Left forelimb (tissue), 1 donor: Measurements from ENCODE around the gene PEMT.

ENCODE experiments used
- DNase-seq: peaks from one replicate; pipeline ENCODE4 v3.0.0-alpha.2; 2018; ENCODE audit warnings: low spot score

The PEMT gene

DNA sequence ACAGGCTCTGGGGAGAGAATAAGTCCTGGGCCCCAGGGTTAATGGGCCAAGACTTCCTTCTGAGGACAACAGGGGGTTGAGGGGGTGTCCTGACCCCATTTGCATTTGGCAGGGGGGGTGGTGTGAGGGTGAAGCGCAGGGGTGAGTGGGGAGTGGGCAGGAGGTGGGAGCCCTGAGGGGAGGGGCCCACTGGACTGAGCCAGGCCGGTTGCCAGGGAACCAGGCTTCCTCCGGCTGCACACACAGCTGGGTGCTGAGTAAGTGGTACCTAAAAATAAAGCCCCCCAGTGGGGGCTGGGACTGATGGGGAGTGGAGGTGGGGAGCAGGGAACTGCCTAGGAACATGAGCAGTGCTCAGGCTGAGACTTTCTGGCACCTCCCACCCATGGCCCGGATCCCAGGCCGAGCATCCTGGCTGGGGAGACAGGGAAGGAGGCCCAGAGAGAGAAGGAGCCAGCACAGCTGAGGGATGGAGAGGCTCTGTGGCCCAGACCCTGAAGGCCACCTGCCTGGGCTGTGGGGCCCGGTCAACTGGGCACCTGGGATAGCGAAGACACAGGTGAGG is 87.9 kb downstream of the PEMT start:
- DNase-seq, result no peak

DNA sequence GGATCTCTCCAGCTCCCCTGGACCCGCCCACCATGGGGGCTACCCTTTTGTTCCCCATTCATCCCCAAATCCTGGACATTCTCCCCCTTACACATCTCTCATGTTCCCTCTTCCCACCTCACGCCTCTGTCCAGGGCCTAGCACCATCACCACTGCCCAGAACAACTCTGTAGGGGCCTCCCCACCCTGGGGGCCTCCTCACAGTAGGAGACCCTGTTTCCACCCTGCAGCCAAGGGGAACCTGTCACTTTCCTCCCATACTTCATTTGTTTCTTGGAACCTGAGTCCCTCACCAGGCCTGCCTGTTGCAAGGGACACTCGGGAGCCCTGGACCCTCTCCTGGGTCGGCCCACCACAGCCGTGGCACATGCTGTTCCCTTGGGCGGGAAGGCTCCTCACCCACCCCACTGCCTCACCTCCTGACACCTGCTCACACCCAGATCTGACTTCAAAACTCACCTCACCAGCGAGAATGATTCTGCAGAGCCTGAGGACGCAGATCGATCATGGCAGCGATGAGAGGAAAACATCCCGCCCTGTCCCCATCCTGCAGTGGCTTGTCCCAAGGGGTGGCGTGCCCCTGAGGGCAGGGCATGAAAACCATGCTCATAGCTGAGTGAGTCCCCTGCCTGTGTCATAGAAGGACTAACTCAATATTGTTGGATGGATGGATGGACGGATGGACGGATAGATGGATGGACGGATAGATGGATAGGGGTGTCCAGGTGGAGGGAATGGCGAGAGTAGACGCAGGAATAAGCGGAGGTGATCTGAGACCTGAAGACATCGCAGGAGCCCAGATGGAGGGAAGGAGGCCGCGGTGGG is 88.6 kb downstream of the PEMT start:
- no peak for DNase-seq

GRCh38 chr17:17500999-17501605 is 90.4 kb downstream of the PEMT start:
- no peak for DNase-seq

DNA sequence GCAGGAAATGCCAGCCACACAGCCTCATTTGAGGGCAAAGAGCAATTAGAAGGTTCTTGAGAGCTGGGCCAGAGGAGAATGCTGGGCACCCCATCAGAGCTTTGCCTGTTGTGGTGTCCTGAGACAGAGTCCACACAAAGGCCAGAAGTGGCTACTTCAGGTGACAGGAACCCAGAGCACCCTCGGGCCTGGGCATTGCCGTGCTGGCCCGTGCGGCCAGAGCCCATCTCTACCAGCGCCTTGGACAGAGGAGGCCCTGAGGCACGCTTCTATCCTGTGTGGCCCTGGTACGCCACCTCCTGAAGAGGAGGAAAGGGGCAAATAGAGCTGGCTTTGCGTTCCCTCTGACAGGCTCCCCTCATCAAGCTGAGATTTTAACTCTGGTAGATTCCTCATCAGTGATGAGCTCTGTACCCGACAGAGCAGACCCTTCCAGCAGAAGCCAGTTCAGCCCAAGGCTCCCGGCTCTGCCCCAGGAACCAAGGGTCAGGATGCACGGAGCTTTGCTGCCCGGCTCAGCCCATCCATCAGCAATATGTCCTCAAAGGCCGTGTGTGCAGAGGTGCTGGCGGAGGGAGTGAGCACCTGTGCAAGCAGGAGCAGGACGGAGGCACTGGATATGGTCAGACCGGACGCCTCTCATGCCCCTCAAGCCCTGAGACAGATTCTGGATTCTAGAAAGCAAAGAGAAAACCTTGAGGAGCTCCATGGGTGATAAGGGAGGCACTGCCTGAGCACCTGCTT is 91.9 kb downstream of the PEMT start:
- no peak for DNase-seq

GRCh38 chr17:17498606-17499301 is 92.8 kb downstream of the PEMT start:
- DNase-seq, result no peak

GRCh38 chr17:17497845-17498520 is 93.5 kb downstream of the PEMT start:
- no peak for DNase-seq

GRCh38 chr17:17497065-17497844 is 94.3 kb downstream of the PEMT start:
- DNase-seq, result no peak

DNA sequence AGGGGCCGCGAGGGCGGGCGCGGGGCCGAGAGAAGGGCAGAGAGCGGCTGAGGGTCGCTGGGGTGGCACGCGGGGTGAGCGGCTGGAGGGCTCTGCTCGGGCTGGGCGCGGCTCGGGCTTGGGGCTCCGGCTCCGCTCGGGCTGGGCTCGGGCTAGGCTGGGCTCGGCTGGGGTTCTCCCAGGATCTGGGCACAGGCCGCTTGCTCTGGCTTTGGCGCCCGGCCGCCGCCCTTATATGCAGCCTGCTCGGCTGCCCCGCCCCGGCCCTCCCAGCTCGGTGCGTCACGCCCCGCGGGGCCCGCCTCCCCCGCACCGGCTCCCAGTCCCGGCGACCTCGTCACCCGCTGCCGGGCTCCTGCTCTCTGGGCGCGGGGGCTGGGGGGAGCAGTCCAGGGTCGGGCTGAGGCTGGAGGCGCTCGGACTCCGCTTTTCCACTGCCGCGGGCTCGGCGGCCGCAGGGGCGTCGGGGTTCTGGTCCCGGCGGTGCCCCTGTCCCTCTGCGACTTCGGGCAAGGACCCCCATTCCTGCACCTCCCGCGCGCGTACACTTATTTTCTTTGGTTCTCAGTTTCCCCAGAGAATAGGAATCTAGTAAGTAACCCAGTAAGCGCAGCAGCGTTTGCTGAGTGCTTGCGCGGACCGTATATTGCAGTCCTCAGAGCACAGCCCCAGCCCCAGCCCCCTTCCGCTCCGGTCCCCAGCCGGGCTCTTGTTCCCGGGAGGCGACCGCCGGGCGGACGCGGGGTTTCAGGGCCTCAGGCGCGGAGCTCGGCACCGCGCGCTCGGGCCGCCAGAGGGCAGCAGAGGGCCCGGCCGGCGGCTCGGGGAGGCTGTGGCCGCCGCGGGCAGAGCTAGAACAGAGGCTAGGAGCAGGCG is 95.1 kb downstream of the PEMT start, which contains the start of gene RASD1:
Gene RASD1, minus strand, starts transcription at position 207 of the 876 bp plus-strand sequence. CDS start 214 bp downstream, outside the sequence.
- peak; percentile 92 for DNase-seq

DNA sequence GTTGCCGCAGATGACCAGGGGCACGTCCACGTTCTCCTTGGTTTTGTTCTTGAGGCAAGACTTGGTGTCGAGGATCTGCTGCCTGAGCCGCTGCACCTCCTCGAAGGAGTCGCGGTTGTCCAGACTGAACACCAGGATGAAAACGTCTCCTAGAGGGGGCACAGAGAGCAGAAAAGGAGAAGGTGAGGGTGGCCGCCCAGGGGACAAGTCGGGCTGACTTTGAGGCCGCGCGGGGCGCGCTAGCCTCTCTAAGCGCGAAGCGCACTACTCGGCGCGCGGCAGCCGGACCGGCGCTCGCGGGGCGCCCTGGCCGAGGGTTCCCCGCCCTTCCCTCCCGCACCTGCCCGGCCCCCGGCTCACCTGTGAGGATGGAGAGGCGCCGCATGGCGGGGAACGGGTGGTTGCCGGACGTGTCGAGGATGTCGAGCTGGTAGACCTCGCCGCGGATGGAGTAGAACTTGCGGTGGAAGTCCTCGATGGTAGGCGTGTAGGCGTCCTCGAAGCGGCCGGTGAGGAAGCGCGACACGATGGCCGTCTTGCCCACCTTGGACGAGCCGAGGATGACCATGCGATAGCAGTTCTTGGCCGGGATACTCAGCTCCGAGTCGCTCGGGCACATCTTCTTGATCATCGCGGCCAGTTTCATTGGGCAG is 95.8 kb downstream of the PEMT start:
- peak; percentile 70 for DNase-seq

- peak; percentile 74 for DNase-seq
These were observed 96.5 kb downstream of the PEMT start for GRCh38 chr17:17494870-17495535.

DNA sequence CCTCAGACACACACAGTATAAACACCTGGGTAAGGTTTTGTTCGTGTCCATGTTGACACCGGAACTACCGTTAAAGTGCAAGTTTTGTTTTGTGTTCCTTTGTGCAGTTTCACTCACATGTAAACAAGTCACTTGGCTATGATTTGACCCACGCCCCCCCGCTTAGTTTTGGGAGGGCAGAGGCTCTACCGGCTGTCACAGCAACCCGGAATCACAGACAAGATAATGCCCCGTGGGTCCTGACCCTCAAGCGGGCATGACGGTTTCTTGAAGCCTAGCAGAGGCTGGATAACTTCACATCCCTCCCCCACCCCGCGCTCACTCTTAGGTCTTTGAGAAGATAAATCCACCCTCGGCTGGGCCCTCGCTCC is 97.0 kb downstream of the PEMT start:
- no peak for DNase-seq

DNA sequence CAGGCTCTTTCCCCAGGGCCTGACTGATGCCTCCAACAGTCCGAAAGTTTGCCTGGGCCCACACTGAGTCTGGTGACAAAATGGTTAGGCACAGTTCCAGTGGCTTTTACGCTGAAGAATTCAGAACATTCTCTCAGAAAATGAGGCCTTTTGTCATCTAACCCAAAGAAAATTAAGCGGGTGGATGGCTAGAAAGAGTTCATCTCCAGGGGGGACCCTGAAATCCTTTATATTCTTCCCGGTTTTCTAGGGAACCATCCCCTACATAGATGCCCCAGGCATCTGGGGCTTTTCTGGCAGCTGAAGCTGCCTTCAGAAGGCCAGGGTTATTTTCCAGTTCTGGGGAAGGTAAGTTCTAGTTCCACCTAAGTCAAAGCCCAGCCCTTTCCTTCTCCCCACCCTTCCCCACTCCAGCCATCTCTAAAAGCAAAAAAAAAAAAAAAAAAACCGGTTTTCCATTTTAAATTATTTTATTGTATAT is 97.5 kb downstream of the PEMT start:
- DNase-seq, result no peak

DNA sequence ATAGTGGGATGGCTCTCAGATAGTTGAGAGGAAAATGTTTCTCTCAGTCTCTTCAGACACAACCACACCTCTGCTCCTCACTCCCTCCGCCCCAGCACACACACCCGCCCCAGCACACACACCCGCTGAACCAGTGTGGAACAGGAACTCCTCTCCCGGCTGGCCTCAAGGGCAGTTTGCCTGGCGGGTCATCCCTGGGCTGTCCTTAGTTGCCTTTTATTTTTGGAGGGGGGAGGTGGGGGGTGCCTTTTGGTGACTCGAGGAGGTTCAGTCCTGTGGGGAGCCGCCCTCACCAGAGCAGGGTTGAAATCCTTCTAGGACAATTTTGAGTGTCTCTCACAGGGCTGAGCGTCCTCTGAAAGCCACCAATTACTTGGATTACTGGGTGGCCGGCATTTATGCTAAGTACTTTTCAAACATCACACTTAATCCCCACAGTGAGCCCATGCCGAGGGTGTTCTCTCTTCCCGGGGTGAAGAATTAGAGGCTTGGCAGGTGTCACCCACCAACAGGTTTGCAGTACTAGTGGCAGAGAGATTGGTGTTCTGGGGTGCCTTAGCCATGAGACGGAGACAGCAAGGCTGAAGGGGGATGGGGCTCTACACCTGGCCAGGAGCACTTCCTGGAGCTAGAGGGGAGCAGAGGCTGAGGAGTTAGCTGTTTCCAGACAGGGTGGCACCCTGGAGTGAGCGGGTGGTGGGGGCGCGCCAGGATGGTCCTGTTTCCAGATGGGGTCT is 98.1 kb downstream of the PEMT start:
- peak; percentile 70 for DNase-seq

DNA sequence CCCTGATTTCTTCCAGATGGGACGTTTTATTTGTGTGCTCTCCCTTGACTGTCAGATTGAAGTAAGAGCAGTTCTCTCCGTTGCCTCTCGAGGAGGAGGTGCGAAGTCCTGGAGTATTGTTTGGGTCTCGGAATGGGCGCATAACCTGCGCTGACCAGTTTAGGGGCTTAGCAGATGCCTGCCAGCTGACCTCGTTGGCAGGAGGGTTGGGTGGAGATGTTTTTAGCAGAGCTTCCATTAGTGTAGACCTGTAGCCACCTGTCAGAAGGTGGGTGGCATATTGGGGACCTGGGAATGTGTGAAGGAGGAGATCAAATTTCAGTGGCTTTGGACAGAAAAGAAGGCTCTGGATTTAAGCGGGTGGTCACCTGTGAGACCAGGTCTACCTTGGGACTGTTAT is 98.9 kb downstream of the PEMT start:
- peak; percentile 65 for DNase-seq

DNA sequence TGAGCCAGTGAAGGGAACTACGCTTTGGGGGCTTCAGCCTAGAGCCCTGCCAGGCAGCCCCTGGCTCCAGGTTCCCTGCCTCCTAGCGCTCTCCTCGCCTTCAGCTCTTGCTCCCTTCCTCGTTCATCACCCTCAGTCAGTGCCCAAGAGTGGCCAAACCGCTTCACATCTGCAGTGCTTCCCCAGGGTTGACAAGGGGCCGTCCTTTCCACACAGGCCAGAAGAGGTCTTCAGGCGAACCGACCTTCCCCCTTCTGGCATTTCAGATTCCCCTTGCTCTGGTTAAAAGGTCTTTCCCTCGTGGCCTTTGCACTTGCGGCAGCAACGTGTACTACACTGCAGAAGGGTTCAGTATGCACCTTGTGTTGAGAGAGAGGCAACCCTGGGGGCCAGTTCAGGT is 99.4 kb downstream of the PEMT start:
- DNase-seq, result no peak

DNA sequence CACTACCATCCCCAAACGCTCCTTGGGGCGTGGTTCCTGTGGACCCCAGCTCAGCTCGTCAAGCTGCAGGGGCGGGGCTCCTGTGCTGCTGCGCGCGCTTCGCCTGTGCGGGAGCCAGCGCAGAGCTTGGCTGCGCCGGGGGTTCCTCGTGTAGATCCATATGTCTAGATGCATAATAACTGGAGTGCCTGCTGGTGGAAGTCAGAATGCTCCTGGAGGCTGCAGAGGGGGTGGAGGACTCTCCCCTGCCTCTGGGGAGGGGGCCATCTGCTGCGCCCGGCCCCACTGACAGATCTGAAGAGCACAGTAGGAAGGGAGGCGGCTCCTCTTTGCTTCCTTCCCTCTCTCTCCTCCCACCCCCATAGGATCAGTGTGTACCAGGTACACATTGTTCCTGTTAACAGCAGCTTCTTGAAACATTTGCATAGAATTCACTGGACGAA is 99.9 kb downstream of the PEMT start:
- no peak for DNase-seq

- DNase-seq, result no peak
These were observed 100.5 kb downstream of the PEMT start for GRCh38 chr17:17491031-17491471.
